Adrenal gland (tissue), 5 donors: ENCODE data around the gene EFNA5.

Experiments
- POLR2A ChIP-seq, 2 donors: fragments of 450-650 bp; IDR thresholded peaks; one replicate each; pipeline ENCODE4 v1.6.1; 2017; ENCODE audit warnings: antibody characterized with exemption in 2 of 2, mild to moderate bottlenecking in 2 of 2, moderate library complexity in 1 of 2
- TF ChIP-seq, protein P1 (sequence below), 6 experiments: fragments of 450-650 bp in 4 of 6; fragments of 200-600 bp in 2 of 6; sonication (generic) in 1 of 6; IDR thresholded peaks; 1 replicate in 5 of 6; 2 replicates in 1 of 6; pipeline versions ENCODE4 v1.5.1 to v1.8.0; 2016 to 2021; ENCODE audit warnings: antibody characterized with exemption in 6 of 6, mild to moderate bottlenecking in 2 of 6, moderate library complexity in 1 of 6
- donor health status: DM: no; HTN: no; CAD: no.

DNA sequence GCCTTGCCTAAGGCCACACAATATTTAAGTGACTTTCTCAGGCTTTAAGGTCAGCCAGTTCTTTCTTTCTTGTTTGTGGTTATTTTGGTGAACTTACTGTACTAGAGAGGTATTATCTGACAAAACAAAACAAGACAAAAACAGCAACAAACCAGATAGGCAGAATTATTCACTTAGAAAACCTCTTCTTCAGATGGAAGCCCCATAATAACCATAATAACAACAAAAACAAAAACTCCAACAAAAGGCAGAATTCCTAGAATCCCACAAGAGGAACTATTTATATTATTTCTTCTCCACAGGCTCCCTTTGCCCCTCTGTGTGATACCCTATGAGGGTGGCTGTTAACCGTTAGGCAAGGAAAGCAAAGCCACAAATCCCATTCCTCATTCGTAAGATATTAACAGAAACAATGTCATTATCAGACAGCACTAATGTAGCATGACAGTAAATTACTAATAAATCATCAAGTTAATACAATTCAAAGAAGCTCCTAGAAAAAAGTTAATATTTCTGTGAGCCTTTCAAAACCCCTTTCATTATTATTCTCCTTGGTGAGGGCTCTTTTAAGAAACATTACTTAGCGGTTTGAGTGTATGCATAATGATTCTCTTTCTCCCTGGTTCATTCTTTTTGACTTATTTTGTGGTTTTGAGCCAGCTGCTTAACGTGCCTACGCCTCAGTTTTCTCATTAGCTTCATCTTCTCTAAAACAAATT is 274.9 kb downstream of the EFNA5 start:
- TF ChIP-seq, protein P1, sequence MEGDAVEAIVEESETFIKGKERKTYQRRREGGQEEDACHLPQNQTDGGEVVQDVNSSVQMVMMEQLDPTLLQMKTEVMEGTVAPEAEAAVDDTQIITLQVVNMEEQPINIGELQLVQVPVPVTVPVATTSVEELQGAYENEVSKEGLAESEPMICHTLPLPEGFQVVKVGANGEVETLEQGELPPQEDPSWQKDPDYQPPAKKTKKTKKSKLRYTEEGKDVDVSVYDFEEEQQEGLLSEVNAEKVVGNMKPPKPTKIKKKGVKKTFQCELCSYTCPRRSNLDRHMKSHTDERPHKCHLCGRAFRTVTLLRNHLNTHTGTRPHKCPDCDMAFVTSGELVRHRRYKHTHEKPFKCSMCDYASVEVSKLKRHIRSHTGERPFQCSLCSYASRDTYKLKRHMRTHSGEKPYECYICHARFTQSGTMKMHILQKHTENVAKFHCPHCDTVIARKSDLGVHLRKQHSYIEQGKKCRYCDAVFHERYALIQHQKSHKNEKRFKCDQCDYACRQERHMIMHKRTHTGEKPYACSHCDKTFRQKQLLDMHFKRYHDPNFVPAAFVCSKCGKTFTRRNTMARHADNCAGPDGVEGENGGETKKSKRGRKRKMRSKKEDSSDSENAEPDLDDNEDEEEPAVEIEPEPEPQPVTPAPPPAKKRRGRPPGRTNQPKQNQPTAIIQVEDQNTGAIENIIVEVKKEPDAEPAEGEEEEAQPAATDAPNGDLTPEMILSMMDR (IDR thresholded peaks at IDR 0.05) = no peak
- TF ChIP-seq POLR2A (IDR thresholded peaks at IDR 0.05) = no peak
